Ovary (tissue), 9 donors: ENCODE data around the gene TRAPPC2. TPM values are rescaled to one million over a fixed set of nuclear protein-coding genes. Genes with fewer than 3 reads are reported as not detected.

Experiments used
- DNase-seq, 5 donors: peaks; one replicate each; pipeline ENCODE4 v3.0.0-alpha.2; 2019 to 2020
- H3K27ac ChIP-seq, 2 donors: fragments of 200-600 bp; one replicate each; pipeline versions ENCODE4 v1.5.1 to v1.8.0; 2019 to 2022
- H3K27me3 ChIP-seq: fragments of 200-600 bp; one replicate; pipeline ENCODE4 v1.8.0; 2022
- H3K36me3 ChIP-seq: fragments of 200-600 bp; sonication (generic); one replicate; pipeline ENCODE4 v1.5.1; 2019
- H3K4me1 ChIP-seq: one replicate; pipeline ENCODE4 v1.8.1; 2013; ENCODE audit warnings: mild to moderate bottlenecking, moderate library complexity; ENCODE audit not compliant: insufficient read depth
- H3K4me3 ChIP-seq: fragments of 200-600 bp; sonication (generic); one replicate; pipeline ENCODE4 v1.5.1; 2017
- H3K9me3 ChIP-seq, 2 donors: fragments of 200-600 bp in 1 of 2; sonication (generic) in 1 of 2; one replicate each; pipeline versions ENCODE4 v1.5.1 to v1.8.1; 2013 to 2019; ENCODE audit warnings: mild to moderate bottlenecking in 1 of 2, moderate library complexity in 1 of 2
- CTCF ChIP-seq, 3 donors: fragments of 450-650 bp in 2 of 3; fragments of 200-600 bp in 1 of 3; IDR thresholded peaks; one replicate each; pipeline versions ENCODE4 v1.5.1 to v1.8.0; 2016 to 2022; ENCODE audit warnings: antibody characterized with exemption in 3 of 3, mild to moderate bottlenecking in 1 of 3
- EP300 ChIP-seq: sonication (generic); formaldehyde crosslinking; IDR thresholded peaks from one replicate; pipeline ENCODE4 v1.6.1; 2017; ENCODE audit warnings: antibody characterized with exemption
- POLR2A ChIP-seq: fragments of 450-650 bp; IDR thresholded peaks from one replicate; pipeline ENCODE4 v1.6.1; 2017; ENCODE audit warnings: antibody characterized with exemption, mild to moderate bottlenecking, moderate library complexity
- WGBS, 3 donors: extraction: QIAGEN DNeasy Blood & Tissue Kit in 1 of 3; methylation state at CpG; one replicate each; pipeline versions ENCODE4 v1.1.5 to v1.1.7; 2013 to 2017; 5-methylcytosine and 5-hydroxymethylcytosine counted together
- intact Hi-C, 4 donors: fragments of 100-400 bp; cut with DNase I; formaldehyde crosslinking; loops; one replicate each; pipeline versions ENCODE4 v1.11.0 to v1.15.1; 2022 to 2023
- polyA plus RNA-seq, 2 donors: library from polyadenylated mRNA; stranded (reverse); fragments of 200-250 nt in 1 of 2; fragments of 350-450 nt in 1 of 2; fragmentation: Illumina TruSeq in 1 of 2; extraction: RNeasy Lipid Tissue Mini Kit (QIAGEN cat#74804) in 1 of 2; gene quantifications; one replicate each; pipeline ENCODE4 v1.2.3, GENCODE V29; 2013 to 2014
- total RNA-seq, 7 donors: library from RNA; depleted of rRNA in 2 of 7; stranded (reverse); fragments of >200 nt in 2 of 7; fragmentation: NEBNext Ultra II Directional in 3 of 7; extraction: Animal tissue kit (Norgen Biotek cat#: 25700) in 3 of 7; gene quantifications; one replicate each; pipeline versions ENCODE4 v1.1.0 to v1.2.4, GENCODE V29; 2016 to 2023
- donor health status: DM: no; HTN: no; CAD: no; lungs with moderate emphysema.
- donor health status: DM: no; HTN: no; CAD: no.
- donor health status: Bipolar disorder and iron deficiency.
- donor health status: DM: yes; HTN: yes; CAD: no.
- donor health status: DM: no; HTN: no; CAD: no.
- donor health status: DM: yes; HTN: yes; CAD: no.

The TRAPPC2 gene
- total and polyA plus RNA-seq, 9 donors, result 10.7 to 26.5 (median 20.9) TPM

DNA sequence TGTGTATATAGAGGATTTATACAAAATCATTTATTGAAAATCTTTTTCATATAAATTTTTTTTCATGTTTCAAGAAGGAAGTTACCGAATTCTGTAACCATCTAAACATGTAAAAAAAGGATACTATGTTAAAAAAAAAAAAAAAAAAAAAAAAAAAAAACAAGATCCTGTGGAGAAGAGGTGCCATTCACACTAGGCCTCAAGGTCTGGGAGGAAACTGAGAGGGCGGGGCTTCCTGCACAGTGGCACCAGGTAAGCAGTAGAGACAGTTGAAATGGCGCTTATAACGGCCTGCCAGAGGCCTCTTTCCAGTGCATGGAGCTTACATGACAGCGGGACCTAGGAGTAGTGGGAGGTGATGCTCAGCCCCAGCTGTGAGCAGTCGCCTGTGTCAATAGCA lies 17.5 kb downstream of the TRAPPC2 start:
- WGBS, 3 donors, result 92 to 96% (median 94%) methylated on average over 6 of the region's 6 CpGs
- intact Hi-C loops, result no loop called here
- DNase-seq, result no peak
- H3K27me3 ChIP-seq, result no peaks in the 10 kb centered on the region
- H3K9me3 ChIP-seq, result no peaks in the 10 kb centered on the region
- H3K36me3 ChIP-seq, result no peaks in the 10 kb centered on the region
- TF ChIP-seq POLR2A (no peak), CTCF (IDR thresholded peaks at IDR 0.05) (no peak), EP300 (no peak)
- H3K27ac ChIP-seq, result no peak overlapping the region
- no peak overlapping the region for H3K4me3 ChIP-seq
- H3K4me1 ChIP-seq, result peaks cover 6% of the 10 kb centered on the region

DNA sequence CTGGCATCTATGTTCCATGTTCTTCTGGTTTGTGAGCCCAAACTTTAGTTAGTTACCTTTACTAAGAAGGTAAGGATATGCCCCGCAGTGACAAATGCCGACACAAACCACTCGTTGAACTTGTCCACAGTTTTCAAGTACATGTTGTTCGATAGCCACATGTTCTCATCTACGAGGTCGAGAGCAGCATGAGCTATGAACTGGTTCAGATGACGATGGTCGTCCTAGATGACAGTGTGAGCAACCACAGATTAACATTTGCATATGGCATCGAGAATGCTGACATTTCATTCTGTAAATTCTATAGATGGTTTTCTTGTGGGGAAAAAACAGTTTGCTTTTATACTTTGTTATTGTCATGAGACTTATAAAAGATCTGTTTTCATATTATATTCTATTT lies 18.0 kb downstream of the TRAPPC2 start:
- Histone ChIP-seq H3K4me1 (peaks cover 6% of the 10 kb centered on the region), H3K9me3 (no peaks in the 10 kb centered on the region), H3K36me3 (no peaks in the 10 kb centered on the region), H3K4me3 (no peak overlapping the region), H3K27ac (no peak overlapping the region), H3K27me3 (no peaks in the 10 kb centered on the region)
- 95 to 96% (median 95%) methylated on average over 9 of the region's 9 CpGs for WGBS, 3 donors
- no peak for DNase-seq
- intact Hi-C loops, result no loop called here
- no peak for TF ChIP-seq CTCF (IDR thresholded peaks at IDR 0.05)
- TF ChIP-seq POLR2A, result no peak
- TF ChIP-seq EP300, result no peak

GRCh38 chrX:13711141-13711540 lies 23.3 kb downstream of the TRAPPC2 start:
- Histone ChIP-seq H3K4me3 (no peak overlapping the region), H3K4me1 (no peaks in the 10 kb centered on the region), H3K9me3 (no peaks in the 10 kb centered on the region), H3K27me3 (no peaks in the 10 kb centered on the region), H3K36me3 (no peaks in the 10 kb centered on the region), H3K27ac (no peak overlapping the region)
- DNase-seq, result no peak
- intact Hi-C loops, result no loop called here
- WGBS, 3 donors, result 83% methylated on average over 4 of the region's 4 CpGs
- TF ChIP-seq POLR2A, result no peak
- no peak for TF ChIP-seq CTCF (IDR thresholded peaks at IDR 0.05)
- TF ChIP-seq EP300, result no peak

DNA sequence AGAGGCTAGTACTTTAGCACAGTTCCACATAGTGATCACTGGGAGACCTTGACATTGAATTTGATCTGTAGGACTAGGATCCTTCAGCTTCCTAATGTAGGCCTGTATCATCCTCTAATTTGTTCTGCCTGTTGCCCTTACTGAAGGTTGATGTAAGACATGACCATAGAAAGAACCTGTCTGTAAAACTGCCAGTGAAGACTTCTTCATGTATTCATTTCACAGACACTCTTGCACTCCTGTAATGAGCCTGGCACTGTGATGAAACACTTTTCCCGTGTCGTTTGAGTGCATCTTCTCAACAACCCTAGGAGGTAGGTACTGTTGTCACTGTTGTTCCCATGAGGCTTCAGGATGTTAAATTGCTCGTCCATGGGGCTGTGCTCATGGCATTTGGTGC lies 30.8 kb downstream of the TRAPPC2 start:
- WGBS, 3 donors, result 48 to 75% (median 65%) methylated on average over 3 of the region's 3 CpGs
- no peak overlapping the region for H3K4me3 ChIP-seq
- TF ChIP-seq POLR2A (no peak), EP300 (no peak), CTCF (IDR thresholded peaks at IDR 0.05) (no peak)
- intact Hi-C loops, result no loop called here
- no peaks in the 10 kb centered on the region for H3K9me3 ChIP-seq
- no peak for DNase-seq
- H3K36me3 ChIP-seq, result no peaks in the 10 kb centered on the region
- H3K4me1 ChIP-seq, result peaks cover 10% of the 10 kb centered on the region
- H3K27me3 ChIP-seq, result no peaks in the 10 kb centered on the region
- no peak overlapping the region for H3K27ac ChIP-seq

DNA sequence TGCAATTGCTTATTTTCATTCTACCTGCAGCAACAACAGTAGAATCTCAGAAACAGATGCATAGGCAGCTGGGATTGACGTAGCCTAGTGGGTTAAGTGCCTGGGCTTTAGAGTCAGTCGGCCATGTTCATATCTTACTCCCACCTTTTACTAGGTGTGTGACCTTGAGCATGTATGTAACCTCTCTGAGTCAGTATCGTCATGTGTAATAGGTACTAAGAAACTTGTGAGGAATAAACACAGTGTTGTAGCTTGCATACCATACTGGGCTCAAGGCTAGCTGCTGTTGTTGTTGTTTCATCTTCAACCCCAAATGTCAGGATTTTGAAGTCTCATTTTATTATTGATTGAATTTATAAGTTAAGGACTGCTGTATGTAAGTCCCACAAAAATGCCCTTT lies 31.3 kb downstream of the TRAPPC2 start:
- intact Hi-C loops, result no loop called here
- Histone ChIP-seq H3K27me3 (no peaks in the 10 kb centered on the region), H3K9me3 (no peaks in the 10 kb centered on the region), H3K27ac (no peak overlapping the region), H3K4me3 (no peak overlapping the region), H3K36me3 (no peaks in the 10 kb centered on the region), H3K4me1 (peaks cover 10% of the 10 kb centered on the region)
- 64 to 78% (median 71%) methylated on average over 3 of the region's 3 CpGs for WGBS, 3 donors
- no peak for DNase-seq
- TF ChIP-seq EP300 (no peak), POLR2A (no peak), CTCF (IDR thresholded peaks at IDR 0.05) (no peak)
